ENCODE data around the gene PFDN1. TPM values are rescaled to one million over a fixed set of nuclear protein-coding genes. Genes with fewer than 3 reads are reported as not detected.

PFDN1 gene
- polyA plus RNA-seq, 1 donor: 63.7 TPM

DNA sequence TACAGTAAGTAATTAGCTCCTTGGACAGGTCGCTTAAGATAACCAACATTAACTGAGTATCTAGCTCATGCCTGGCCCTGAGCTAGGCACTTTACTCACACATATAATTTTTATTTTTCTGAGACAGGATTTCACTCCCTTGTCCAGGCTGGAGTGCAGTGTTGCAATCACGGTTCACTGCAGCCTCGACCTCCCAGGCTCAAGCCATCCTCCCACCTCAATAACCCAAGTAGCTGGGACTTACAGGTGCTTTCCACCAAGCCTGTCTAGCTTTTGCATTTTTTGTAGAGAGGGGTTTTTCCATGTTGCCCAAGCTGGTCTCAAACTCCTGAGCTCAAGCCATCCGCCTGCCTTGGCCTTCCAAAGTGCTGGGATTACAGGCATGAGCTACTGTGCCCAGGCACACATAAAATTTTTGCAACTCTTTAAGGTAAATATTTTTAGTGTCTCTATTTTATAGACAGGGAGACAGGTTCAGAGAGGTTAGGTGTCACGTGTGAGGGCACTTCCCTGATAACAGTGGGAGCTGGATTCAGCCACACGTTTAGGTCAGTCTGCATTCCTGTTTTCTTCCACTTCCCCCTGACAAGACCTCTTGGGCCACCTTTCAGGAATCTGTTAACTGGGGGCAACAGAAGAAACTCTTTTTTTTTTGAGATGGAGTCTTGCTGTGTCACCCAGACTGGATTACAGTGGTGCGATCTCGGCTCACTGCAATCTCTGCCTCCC lies 25.3 kb upstream of the PFDN1 start:
- no peak for DNase-seq

GRCh38 chr5:140327589-140327988 lies 24.7 kb upstream of the PFDN1 start:
- no peak for DNase-seq

- DNase-seq: no peak
Observed at GRCh38 chr5:140325486-140325885, 22.6 kb upstream of the PFDN1 start.

- no peak for DNase-seq
Observed at GRCh38 chr5:140324617-140325241, 21.8 kb upstream of the PFDN1 start.

DNA sequence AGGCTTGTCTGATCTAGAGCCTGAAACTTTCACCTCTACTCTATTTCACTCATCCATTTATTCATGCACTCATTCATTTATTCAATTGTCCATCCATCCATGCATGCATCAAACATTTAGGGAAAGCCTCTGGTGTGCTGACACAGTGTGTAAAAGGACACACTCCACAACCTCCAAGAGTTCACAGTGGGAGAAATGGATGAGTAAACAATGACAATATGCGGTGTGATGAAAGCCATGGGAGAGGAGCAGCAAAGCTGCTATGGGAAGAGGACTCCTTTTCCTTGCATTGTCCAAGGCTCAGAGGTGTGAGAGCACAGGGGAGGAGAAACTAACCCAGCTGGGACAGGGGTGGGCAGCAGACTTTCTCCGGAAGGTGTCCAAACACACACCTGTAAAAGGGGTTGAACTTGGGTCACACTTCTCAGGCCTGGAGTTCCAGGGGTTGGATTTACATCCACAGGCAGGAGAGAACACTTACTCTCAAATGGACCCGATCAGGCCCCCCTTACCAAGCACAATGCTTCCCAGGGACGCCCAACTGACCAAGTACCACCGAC lies 21.2 kb upstream of the PFDN1 start:
- no peak for DNase-seq

DNA sequence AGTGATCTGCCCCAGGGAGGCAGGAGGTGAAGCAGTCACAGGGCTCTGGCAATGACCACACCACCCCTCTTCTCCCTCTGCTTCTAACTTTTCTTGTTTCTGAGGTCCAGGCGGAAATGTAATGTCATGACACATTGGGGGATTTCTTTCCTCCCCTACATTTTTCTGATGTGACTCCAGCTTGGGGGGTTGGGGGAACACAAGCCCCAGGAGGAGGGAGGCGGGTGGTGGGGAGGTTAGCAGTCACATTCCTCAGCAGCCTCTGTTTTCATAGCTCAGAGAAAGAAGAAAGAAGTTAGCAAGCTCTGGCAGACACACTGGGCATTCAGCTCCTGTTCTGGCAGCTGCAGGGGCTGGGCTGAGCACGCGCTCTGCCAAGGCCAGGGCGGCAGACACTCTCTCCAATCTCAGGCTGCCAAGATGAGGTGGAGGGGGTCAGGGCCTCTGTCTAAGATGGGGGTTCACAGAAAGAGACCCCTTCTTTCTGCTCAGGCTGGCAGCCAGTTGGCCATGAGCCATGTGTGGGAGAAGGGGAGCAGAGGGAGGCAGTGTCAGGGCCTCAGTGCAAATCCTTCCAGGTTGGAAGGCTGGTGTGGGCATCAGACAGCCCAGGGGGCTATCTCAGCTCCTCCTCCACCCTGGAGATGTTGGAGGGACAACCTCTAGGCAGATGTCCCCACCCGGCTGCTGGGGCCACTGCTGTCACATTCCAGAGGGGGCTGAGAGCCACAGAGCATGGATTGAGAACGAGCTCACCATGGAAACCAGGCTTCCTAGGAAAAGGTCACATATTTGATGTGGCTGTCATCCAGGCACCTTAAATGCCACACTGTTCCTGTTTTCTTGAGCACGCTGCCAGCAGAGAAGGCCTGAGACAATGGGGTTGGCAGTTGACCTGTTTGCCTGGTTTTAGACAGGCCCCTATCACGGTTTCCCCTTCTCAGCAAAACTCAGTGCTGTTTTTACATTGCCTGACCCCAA lies 20.1 kb upstream of the PFDN1 start:
- no peak for DNase-seq

- DNase-seq: no peak
Observed at GRCh38 chr5:140321796-140322195, 18.9 kb upstream of the PFDN1 start.

DNA sequence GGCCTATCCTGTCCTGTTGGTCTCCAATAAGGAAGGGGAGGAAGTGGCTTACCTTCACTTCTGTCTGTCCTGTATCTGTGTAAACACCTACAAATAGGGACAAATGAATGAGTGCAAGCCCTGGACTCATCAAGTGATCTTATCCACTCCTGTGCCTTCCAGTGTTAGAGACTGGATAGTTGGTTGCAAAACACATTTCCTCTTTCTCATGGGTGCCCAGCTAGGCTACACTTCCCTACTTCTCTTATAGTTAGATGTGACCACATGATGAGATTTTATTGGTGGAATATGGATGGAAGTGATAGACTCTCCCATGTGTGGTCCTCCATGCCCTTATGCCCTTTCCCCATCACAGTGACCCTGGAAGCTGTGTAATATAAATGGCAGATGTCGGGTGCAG lies 16.9 kb upstream of the PFDN1 start:
- no peak for DNase-seq

GRCh38 chr5:140318792-140319191 lies 15.9 kb upstream of the PFDN1 start:
- no peak for DNase-seq

GRCh38 chr5:140317859-140318258 lies 15.0 kb upstream of the PFDN1 start:
- no peak for DNase-seq

- no peak for DNase-seq
Observed at GRCh38 chr5:140312791-140313189, 9.9 kb upstream of the PFDN1 start.

- DNase-seq: no peak
Observed at GRCh38 chr5:140312067-140312790, 9.3 kb upstream of the PFDN1 start.

GRCh38 chr5:140311011-140311467 lies 8.1 kb upstream of the PFDN1 start:
- no peak for DNase-seq

- DNase-seq: no peak
Observed at GRCh38 chr5:140310434-140310833, 7.5 kb upstream of the PFDN1 start.

GRCh38 chr5:140309706-140310249 lies 6.9 kb upstream of the PFDN1 start:
- DNase-seq: no peak

GRCh38 chr5:140305471-140305870 lies 2.6 kb upstream of the PFDN1 start:
- DNase-seq: no peak

GRCh38 chr5:140303966-140304365 lies 1.1 kb upstream of the PFDN1 start:
- no peak for DNase-seq

GRCh38 chr5:140301136-140301535 lies 1.8 kb downstream of the PFDN1 start:
- no peak for DNase-seq

DNA sequence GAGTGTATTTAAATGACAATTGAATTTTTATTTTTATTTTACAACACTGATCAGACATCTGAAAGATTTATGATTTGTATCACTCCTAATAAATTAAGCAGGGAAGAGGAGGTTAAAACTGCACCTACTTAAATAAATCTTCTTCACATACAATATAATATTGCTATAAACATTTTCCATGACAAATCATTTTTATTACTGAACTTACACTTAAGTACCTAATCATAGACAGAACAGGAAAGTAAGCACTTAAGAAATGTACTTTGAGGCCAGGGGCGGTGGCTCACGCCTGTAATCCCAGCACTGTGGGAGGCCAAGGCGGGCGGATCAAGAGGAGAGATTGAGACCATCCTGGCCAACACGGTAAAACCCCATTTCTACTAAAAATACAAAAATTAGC lies 3.8 kb downstream of the PFDN1 start:
- no peak for DNase-seq

DNA sequence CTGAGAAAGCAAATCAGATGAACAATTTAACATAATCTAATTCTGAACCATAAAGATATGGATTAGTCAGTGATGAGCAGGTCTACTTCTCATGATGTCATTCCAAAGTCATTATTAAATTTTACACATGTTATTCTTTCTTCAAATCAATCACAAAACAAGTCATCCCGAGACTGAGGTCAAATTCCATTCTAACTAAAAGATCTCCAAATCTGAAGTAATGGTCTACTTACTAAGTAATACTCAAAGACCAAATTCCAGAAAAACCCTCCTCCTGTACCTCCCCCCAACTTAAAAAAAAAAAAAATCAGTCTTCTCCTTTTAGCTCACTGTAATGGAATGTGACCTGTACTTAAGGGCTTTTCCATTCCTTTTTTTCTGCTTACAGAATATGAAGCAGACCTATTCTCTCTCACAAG lies 4.7 kb downstream of the PFDN1 start:
- DNase-seq: no peak

GRCh38 chr5:140297283-140297682 lies 5.6 kb downstream of the PFDN1 start:
- no peak for DNase-seq

DNA sequence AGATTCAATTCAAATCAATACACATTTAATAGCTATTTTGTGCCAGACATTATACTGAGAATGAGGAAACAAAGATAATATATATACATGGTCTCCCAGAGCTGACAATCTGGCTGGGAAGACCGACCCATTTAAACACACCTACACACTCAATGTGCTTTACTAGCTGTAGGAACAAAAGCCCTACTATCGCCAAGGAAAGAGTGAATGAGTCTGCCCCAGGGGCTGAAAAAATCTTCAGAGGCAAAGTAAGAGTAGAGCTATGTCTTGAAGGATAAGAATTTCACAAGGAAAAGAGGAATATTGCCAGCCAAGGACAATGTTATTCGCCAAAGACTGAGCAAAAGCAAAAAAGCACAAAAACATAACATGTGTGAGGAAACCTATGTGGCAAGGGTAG lies 6.6 kb downstream of the PFDN1 start:
- no peak for DNase-seq
